ENCODE data around the gene SHROOM3.

The SHROOM3 gene

DNA sequence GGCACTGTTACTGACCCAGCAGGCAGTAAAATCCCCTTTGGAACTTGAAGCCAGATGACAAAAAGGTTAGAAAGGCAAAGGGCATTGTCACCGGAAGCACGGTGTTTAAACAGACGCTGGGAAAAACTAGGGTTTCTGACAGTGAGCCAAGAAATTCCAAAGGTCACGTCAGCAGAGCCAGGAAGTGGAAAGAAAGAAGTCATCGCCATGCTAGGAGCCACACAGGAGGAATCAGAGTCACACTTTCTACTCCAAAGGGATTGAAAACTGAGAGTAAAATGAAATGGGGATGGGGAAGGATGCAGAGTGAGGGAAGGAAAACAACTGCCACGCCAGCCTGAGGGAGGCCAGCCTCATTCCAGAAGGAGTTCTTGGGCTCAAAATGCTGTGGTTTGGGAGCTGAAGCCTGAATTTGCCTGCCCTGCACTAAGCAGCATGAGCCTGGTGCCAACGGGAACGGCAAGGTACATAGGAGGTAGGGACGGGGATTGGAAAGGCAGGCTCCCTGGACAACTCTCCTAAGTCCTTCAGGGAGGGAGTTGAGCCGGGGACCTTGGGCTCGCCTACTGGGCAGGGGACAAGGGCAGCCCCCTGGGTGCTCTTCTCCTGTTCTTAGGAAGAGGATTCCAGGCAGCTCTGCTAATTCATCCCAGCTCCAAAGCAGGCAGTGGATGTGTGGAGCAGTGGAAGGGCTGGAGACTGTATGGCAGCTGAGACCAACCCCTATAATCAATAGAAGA is 396.1 kb downstream of the SHROOM3 start:
- DNase-seq = no peak
- intact Hi-C loops (cut with DNase I) = no loop called here

DNA sequence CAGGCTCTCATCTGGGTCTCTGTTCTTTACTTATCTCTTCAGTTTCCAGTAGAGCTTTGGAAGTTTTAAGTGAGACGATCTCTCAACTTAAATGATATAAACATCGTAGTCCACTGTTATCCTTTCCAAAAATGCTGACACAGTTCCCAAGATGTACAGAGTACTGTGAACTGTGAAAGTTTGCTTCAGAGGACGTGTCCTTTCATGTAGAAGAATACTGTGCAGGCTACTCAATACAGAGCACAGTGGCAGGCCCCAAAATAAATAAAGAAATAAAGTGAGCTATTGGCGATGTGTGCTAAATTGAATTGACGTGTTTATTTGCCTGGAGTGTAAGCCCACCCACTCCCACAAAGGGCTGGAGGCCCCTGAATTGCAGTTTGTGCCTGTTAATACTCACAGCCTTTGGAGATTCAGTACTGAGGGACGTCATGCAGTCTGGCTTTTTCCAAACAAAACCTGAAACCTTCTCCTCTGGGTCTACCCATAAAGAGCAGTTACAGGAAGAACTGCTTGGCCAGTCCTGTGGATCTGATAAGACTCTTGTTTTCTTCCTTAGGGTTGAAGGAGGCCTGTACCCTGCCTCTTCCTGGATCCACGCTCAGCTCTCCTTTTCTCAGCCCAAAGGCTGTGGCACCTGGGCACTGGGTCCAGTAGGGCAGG is 396.8 kb downstream of the SHROOM3 start:
- intact Hi-C loops (cut with DNase I) = no loop called here
- no peak for DNase-seq
